WTC11 (cell line): ENCODE measurements around the gene RBM47. TPM values are rescaled to one million over a fixed set of nuclear protein-coding genes. Genes with fewer than 3 reads are reported as not detected.

Source experiments
- ATAC-seq: fragments of 200-7000 bp; cut with Tn5 transposase; 2 replicates; pipeline ENCODE4 v1.10.0; 2021; ENCODE audit warnings: mild to moderate bottlenecking, moderate library complexity
- CTCF ChIA-PET: fragments of 300-600 bp; sonication (Branson Sonifier 250); formaldehyde crosslinking; loops from one replicate; lab custom pipeline; 2021; ENCODE audit warnings: antibody characterized with exemption; lab: Charles Lee
- POLR2A ChIA-PET: fragments of 350-600 bp; sonication (Branson Sonifier 250); formaldehyde crosslinking; loops from one replicate; lab custom pipeline; 2021; ENCODE audit warnings: antibody characterized with exemption; lab: Charles Lee
- DNase-seq: peaks from one replicate; pipeline ENCODE4 v3.0.0; 2021; ENCODE audit warnings: low spot score
- H3K27ac Mint-ChIP-seq: 2 replicates; pipeline ENCODE4 v1.8.0; 2021; ENCODE audit warnings: mixed read lengths
- H3K27me3 Mint-ChIP-seq: 2 replicates; pipeline ENCODE4 v1.8.0; 2021; ENCODE audit warnings: low read depth, mild to moderate bottlenecking, moderate library complexity, mixed read lengths
- H3K36me3 Mint-ChIP-seq: 2 replicates; pipeline ENCODE4 v1.8.0; 2021; ENCODE audit warnings: mixed read lengths
- H3K4me1 Mint-ChIP-seq: 2 replicates; pipeline ENCODE4 v1.8.0; 2022; ENCODE audit warnings: mixed read lengths
- H3K4me3 Mint-ChIP-seq: 2 replicates; pipeline ENCODE4 v1.8.0; 2021; ENCODE audit warnings: mild to moderate bottlenecking, moderate library complexity, mixed read lengths
- H3K9me3 Mint-ChIP-seq: 2 replicates; pipeline ENCODE4 v1.8.0; 2021; ENCODE audit warnings: mixed read lengths
- ESRRA ChIP-seq: sonication (generic); formaldehyde crosslinking; IDR thresholded peaks from 2 replicates; pipeline ENCODE4 v1.8.1; 2022; ENCODE audit warnings: mild to moderate bottlenecking, missing genetic modification reagents, borderline replicate concordance
- FOXJ3 ChIP-seq: sonication (generic); formaldehyde crosslinking; IDR thresholded peaks from 2 replicates; pipeline ENCODE4 v1.9.0; 2021; ENCODE audit warnings: missing genetic modification reagents, mild to moderate bottlenecking, borderline replicate concordance
- JUN ChIP-seq: sonication (generic); formaldehyde crosslinking; IDR thresholded peaks from 2 replicates; pipeline ENCODE4 v1.8.0; 2023; ENCODE audit warnings: mild to moderate bottlenecking, missing genetic modification reagents
- KAT7 ChIP-seq: sonication (generic); formaldehyde crosslinking; IDR thresholded peaks from 2 replicates; pipeline ENCODE4 v1.8.1; 2023; ENCODE audit warnings: missing genetic modification reagents, mild to moderate bottlenecking, borderline replicate concordance
- NFYB ChIP-seq: sonication (generic); formaldehyde crosslinking; conservative IDR thresholded peaks from 2 replicates; pipeline ENCODE4 v1.8.0; 2022; ENCODE audit warnings: low read depth, missing genetic modification reagents
- TEAD1 ChIP-seq: sonication (generic); formaldehyde crosslinking; IDR thresholded peaks from 2 replicates; pipeline ENCODE4 v1.8.0; 2022; ENCODE audit warnings: mild to moderate bottlenecking, missing genetic modification reagents
- TP53 ChIP-seq: sonication (generic); formaldehyde crosslinking; IDR thresholded peaks from 2 replicates; pipeline ENCODE4 v1.8.1; 2023; ENCODE audit warnings: mild to moderate bottlenecking, missing genetic modification reagents
- ZNF396 ChIP-seq: fragments of 250-450 bp; sonication (Bioruptor Pico); IDR thresholded peaks from 2 replicates; pipeline ENCODE4 v1.8.0; 2021; ENCODE audit warnings: mild to moderate bottlenecking, moderate library complexity, borderline replicate concordance
- ZNF671 ChIP-seq: fragments of 250-450 bp; sonication (Bioruptor Pico); IDR thresholded peaks from 2 replicates; pipeline ENCODE4 v1.8.0; 2021; ENCODE audit warnings: mild to moderate bottlenecking
- total RNA-seq: library from RNA; stranded (reverse); gene quantifications from 3 replicates; pipeline ENCODE4 v1.2.3, GENCODE V29; 2021
- TF ChIP-seq, protein P1 (sequence below): fragments of 250-450 bp; sonication (Bioruptor Pico); IDR thresholded peaks from 2 replicates; pipeline ENCODE4 v1.8.0; 2021; ENCODE audit warnings: mild to moderate bottlenecking
- TF ChIP-seq, protein P2 (sequence below): sonication (generic); formaldehyde crosslinking; IDR thresholded peaks from 2 replicates; pipeline ENCODE4 v1.8.0; 2022; ENCODE audit warnings: mild to moderate bottlenecking, missing genetic modification reagents
- TF ChIP-seq, protein P3 (sequence below): fragments of 250-450 bp; sonication (Bioruptor Pico); IDR thresholded peaks from 2 replicates; pipeline ENCODE4 v1.9.0; 2021; ENCODE audit warnings: mild to moderate bottlenecking
- TF ChIP-seq, protein P4 (sequence below): fragments of 250-450 bp; sonication (Bioruptor Pico); IDR thresholded peaks from 2 replicates; pipeline ENCODE4 v1.9.0; 2021; ENCODE audit warnings: mild to moderate bottlenecking, borderline replicate concordance
- TF ChIP-seq, protein P5 (sequence below): sonication (generic); formaldehyde crosslinking; IDR thresholded peaks from 2 replicates; pipeline ENCODE4 v1.8.0; 2022; ENCODE audit warnings: mild to moderate bottlenecking, missing genetic modification reagents
- TF ChIP-seq, protein P6 (sequence below): sonication (generic); formaldehyde crosslinking; IDR thresholded peaks from 2 replicates; pipeline ENCODE4 v1.8.0; 2023; ENCODE audit warnings: mild to moderate bottlenecking, missing genetic modification reagents
- TF ChIP-seq, protein P7 (sequence below): sonication (generic); formaldehyde crosslinking; IDR thresholded peaks from 2 replicates; pipeline ENCODE4 v1.8.1; 2023; ENCODE audit warnings: mild to moderate bottlenecking, moderate library complexity, missing genetic modification reagents
- TF ChIP-seq, protein P8 (sequence below): fragments of 250-450 bp; sonication (Bioruptor Pico); IDR thresholded peaks from 2 replicates; pipeline ENCODE4 v1.9.0; 2021; ENCODE audit warnings: mild to moderate bottlenecking
- TF ChIP-seq, protein P9 (sequence below): sonication (generic); formaldehyde crosslinking; IDR thresholded peaks from 2 replicates; pipeline ENCODE4 v1.8.1; 2022; ENCODE audit warnings: mild to moderate bottlenecking, moderate library complexity, missing genetic modification reagents

The RBM47 gene
- total RNA-seq, 1 experiment from 2014 or later, result 97.9 TPM

DNA sequence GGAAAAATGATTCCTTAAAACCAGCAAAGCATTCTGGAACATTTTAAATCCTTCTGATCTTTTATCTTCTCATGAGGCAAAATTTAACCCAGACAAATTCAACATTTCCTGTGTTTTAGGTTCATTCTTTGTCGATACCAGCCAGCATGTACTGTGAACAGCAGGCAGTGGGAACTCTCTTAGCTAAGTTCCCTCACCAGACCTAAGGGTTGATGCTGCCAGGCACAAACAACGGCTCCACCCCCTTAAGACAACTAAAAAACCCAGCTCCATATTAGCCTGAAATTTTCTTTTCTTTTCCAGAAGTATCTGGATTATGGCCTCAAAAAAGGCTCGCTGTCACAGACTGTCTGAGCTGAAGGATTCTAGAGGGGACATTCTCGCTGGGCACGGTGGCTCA lies 2.4 kb upstream of the RBM47 start (continued):
- TF ChIP-seq ESRRA (CRISPR knock-in tag), result no peak
- no peak for TF ChIP-seq FOXJ3 (CRISPR knock-in tag)
- TF ChIP-seq, protein P1, sequence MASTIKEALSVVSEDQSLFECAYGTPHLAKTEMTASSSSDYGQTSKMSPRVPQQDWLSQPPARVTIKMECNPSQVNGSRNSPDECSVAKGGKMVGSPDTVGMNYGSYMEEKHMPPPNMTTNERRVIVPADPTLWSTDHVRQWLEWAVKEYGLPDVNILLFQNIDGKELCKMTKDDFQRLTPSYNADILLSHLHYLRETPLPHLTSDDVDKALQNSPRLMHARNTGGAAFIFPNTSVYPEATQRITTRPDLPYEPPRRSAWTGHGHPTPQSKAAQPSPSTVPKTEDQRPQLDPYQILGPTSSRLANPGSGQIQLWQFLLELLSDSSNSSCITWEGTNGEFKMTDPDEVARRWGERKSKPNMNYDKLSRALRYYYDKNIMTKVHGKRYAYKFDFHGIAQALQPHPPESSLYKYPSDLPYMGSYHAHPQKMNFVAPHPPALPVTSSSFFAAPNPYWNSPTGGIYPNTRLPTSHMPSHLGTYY (CRISPR knock-in tag), result no peak
- no peak for TF ChIP-seq ZNF671
- no peak for TF ChIP-seq NFYB (CRISPR knock-in tag)
- no peak for TF ChIP-seq ZNF396 (CRISPR knock-in tag)

DNA sequence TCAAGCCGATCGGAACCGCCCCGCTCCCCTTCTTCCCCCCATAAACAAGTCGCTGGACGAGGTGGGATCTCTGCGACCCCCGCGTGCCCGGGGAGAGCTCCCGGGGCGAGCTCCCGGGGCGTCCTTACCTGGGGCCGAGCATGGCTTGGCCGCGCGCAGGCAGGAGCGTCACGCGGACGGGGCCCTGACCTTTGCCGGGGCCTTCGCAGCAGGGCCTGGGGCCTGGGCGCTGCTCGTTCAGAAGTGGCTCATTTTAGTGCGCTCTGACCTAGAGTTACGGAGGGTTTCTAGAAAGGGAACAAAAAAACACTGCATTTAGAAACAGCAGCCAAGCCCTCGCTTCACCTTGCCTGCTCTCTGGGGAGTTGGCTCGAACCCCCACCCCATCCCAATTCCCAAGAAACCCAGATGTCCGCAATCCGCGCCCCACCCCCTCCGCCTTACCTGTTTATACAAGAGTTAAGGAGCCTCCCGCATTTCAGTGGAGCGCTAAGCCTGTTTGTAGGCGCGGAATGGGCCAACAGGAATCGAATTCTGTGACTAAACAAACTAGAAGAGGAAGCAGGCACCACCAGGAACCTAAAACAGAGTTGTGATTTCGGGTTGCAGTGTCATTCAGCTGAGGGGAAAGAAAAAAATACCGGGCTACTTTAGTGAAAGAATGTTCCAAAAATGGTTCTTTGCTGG lies 814 bp upstream of the RBM47 start:
- ChIA-PET POLR2A (interaction anchor here (0.5 to 0.6 kb wide), 2 partner anchors 12 to 586 kb away, joined by 3 read pairs; no protein-coding TSS in a partner anchor), CTCF (interaction anchor here (0.5 to 2.0 kb wide), 3 partner anchors 8 to 69 kb away, joined by 3 to 4 read pairs (median 3); no protein-coding TSS in a partner anchor)
- H3K9me3 Mint-ChIP-seq, result no peaks in the 10 kb centered on the region
- ATAC-seq (peak; percentile 47), DNase-seq (peak; percentile 83)
- peaks cover 12% of the 10 kb centered on the region for H3K36me3 Mint-ChIP-seq
- H3K4me3 Mint-ChIP-seq, result peak overlapping the region; percentile 87
- no peaks in the 10 kb centered on the region for H3K27me3 Mint-ChIP-seq
- H3K4me1 Mint-ChIP-seq, result peaks cover 60% of the 10 kb centered on the region
- H3K27ac Mint-ChIP-seq, result peak overlapping the region; percentile 100
- 0 out of 2 replicates have a peak, but pooled peaks have one; percentile 15 for TF ChIP-seq TEAD1 (CRISPR knock-in tag)
- TF ChIP-seq JUN, result peak; percentile 69; the same call in 1 of the 2 replicates
- TF ChIP-seq, protein P2, sequence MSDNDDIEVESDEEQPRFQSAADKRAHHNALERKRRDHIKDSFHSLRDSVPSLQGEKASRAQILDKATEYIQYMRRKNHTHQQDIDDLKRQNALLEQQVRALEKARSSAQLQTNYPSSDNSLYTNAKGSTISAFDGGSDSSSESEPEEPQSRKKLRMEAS (CRISPR knock-in tag), result peak; percentile 30; the same call in 1 of the 2 replicates
- TF ChIP-seq, protein P3, sequence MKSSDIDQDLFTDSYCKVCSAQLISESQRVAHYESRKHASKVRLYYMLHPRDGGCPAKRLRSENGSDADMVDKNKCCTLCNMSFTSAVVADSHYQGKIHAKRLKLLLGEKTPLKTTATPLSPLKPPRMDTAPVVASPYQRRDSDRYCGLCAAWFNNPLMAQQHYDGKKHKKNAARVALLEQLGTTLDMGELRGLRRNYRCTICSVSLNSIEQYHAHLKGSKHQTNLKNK (CRISPR knock-in tag), result no peak
- TF ChIP-seq, protein P4, sequence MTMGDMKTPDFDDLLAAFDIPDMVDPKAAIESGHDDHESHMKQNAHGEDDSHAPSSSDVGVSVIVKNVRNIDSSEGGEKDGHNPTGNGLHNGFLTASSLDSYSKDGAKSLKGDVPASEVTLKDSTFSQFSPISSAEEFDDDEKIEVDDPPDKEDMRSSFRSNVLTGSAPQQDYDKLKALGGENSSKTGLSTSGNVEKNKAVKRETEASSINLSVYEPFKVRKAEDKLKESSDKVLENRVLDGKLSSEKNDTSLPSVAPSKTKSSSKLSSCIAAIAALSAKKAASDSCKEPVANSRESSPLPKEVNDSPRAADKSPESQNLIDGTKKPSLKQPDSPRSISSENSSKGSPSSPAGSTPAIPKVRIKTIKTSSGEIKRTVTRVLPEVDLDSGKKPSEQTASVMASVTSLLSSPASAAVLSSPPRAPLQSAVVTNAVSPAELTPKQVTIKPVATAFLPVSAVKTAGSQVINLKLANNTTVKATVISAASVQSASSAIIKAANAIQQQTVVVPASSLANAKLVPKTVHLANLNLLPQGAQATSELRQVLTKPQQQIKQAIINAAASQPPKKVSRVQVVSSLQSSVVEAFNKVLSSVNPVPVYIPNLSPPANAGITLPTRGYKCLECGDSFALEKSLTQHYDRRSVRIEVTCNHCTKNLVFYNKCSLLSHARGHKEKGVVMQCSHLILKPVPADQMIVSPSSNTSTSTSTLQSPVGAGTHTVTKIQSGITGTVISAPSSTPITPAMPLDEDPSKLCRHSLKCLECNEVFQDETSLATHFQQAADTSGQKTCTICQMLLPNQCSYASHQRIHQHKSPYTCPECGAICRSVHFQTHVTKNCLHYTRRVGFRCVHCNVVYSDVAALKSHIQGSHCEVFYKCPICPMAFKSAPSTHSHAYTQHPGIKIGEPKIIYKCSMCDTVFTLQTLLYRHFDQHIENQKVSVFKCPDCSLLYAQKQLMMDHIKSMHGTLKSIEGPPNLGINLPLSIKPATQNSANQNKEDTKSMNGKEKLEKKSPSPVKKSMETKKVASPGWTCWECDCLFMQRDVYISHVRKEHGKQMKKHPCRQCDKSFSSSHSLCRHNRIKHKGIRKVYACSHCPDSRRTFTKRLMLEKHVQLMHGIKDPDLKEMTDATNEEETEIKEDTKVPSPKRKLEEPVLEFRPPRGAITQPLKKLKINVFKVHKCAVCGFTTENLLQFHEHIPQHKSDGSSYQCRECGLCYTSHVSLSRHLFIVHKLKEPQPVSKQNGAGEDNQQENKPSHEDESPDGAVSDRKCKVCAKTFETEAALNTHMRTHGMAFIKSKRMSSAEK (CRISPR knock-in tag), result 0 out of 2 replicates have a peak, but pooled peaks have one; percentile 30
- TF ChIP-seq, protein P5, sequence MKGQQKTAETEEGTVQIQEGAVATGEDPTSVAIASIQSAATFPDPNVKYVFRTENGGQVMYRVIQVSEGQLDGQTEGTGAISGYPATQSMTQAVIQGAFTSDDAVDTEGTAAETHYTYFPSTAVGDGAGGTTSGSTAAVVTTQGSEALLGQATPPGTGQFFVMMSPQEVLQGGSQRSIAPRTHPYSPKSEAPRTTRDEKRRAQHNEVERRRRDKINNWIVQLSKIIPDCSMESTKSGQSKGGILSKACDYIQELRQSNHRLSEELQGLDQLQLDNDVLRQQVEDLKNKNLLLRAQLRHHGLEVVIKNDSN (CRISPR knock-in tag), result peak; percentile 12; the same call in 1 of the 2 replicates
- TF ChIP-seq, protein P6, sequence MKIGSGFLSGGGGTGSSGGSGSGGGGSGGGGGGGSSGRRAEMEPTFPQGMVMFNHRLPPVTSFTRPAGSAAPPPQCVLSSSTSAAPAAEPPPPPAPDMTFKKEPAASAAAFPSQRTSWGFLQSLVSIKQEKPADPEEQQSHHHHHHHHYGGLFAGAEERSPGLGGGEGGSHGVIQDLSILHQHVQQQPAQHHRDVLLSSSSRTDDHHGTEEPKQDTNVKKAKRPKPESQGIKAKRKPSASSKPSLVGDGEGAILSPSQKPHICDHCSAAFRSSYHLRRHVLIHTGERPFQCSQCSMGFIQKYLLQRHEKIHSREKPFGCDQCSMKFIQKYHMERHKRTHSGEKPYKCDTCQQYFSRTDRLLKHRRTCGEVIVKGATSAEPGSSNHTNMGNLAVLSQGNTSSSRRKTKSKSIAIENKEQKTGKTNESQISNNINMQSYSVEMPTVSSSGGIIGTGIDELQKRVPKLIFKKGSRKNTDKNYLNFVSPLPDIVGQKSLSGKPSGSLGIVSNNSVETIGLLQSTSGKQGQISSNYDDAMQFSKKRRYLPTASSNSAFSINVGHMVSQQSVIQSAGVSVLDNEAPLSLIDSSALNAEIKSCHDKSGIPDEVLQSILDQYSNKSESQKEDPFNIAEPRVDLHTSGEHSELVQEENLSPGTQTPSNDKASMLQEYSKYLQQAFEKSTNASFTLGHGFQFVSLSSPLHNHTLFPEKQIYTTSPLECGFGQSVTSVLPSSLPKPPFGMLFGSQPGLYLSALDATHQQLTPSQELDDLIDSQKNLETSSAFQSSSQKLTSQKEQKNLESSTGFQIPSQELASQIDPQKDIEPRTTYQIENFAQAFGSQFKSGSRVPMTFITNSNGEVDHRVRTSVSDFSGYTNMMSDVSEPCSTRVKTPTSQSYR (CRISPR knock-in tag), result no peak
- TF ChIP-seq, protein P7, sequence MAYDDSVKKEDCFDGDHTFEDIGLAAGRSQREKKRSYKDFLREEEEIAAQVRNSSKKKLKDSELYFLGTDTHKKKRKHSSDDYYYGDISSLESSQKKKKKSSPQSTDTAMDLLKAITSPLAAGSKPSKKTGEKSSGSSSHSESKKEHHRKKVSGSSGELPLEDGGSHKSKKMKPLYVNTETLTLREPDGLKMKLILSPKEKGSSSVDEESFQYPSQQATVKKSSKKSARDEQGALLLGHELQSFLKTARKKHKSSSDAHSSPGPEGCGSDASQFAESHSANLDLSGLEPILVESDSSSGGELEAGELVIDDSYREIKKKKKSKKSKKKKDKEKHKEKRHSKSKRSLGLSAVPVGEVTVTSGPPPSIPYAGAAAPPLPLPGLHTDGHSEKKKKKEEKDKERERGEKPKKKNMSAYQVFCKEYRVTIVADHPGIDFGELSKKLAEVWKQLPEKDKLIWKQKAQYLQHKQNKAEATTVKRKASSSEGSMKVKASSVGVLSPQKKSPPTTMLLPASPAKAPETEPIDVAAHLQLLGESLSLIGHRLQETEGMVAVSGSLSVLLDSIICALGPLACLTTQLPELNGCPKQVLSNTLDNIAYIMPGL (CRISPR knock-in tag), result 0 out of 2 replicates have a peak, but pooled peaks have one; percentile 45
- TF ChIP-seq KAT7 (CRISPR knock-in tag), result 0 out of 2 replicates have a peak, but pooled peaks have one; percentile 50
- TF ChIP-seq, protein P8, sequence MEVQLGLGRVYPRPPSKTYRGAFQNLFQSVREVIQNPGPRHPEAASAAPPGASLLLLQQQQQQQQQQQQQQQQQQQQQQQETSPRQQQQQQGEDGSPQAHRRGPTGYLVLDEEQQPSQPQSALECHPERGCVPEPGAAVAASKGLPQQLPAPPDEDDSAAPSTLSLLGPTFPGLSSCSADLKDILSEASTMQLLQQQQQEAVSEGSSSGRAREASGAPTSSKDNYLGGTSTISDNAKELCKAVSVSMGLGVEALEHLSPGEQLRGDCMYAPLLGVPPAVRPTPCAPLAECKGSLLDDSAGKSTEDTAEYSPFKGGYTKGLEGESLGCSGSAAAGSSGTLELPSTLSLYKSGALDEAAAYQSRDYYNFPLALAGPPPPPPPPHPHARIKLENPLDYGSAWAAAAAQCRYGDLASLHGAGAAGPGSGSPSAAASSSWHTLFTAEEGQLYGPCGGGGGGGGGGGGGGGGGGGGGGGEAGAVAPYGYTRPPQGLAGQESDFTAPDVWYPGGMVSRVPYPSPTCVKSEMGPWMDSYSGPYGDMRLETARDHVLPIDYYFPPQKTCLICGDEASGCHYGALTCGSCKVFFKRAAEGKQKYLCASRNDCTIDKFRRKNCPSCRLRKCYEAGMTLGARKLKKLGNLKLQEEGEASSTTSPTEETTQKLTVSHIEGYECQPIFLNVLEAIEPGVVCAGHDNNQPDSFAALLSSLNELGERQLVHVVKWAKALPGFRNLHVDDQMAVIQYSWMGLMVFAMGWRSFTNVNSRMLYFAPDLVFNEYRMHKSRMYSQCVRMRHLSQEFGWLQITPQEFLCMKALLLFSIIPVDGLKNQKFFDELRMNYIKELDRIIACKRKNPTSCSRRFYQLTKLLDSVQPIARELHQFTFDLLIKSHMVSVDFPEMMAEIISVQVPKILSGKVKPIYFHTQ (CRISPR knock-in tag), result no peak
- TF ChIP-seq, protein P9, sequence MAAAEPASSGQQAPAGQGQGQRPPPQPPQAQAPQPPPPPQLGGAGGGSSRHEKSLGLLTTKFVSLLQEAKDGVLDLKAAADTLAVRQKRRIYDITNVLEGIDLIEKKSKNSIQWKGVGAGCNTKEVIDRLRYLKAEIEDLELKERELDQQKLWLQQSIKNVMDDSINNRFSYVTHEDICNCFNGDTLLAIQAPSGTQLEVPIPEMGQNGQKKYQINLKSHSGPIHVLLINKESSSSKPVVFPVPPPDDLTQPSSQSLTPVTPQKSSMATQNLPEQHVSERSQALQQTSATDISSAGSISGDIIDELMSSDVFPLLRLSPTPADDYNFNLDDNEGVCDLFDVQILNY (CRISPR knock-in tag), result 0 out of 2 replicates have a peak, but pooled peaks have one; percentile 52
- 0 out of 2 replicates have a peak, but pooled peaks have one; percentile 47 for TF ChIP-seq TP53
